G401.6 (cell line): Measurements from ENCODE around the gene PLCB1.

ENCODE experiments used
- FAIRE-seq: peaks from 2 replicates; lab custom pipeline; 2012; peaks lifted over from hg19 to GRCh38; lab: Jason Lieb, UNC

The PLCB1 gene

GRCh38 chr20:8512003-8512402 lies 379.9 kb downstream of the PLCB1 start:
- no peak for FAIRE-seq

- FAIRE-seq, result no peak
Measured at GRCh38 chr20:8515810-8516435, 383.9 kb downstream of the PLCB1 start.

- no peak for FAIRE-seq
Measured at GRCh38 chr20:8518878-8519277, 386.8 kb downstream of the PLCB1 start.

GRCh38 chr20:8519887-8520286 lies 387.8 kb downstream of the PLCB1 start:
- no peak for FAIRE-seq

GRCh38 chr20:8522168-8522567 lies 390.1 kb downstream of the PLCB1 start:
- no peak for FAIRE-seq

GRCh38 chr20:8523684-8524083 lies 391.6 kb downstream of the PLCB1 start:
- FAIRE-seq, result no peak

GRCh38 chr20:8524101-8525016 lies 392.3 kb downstream of the PLCB1 start:
- FAIRE-seq, result no peak

- no peak for FAIRE-seq
Measured at GRCh38 chr20:8525017-8525343, 392.9 kb downstream of the PLCB1 start.

GRCh38 chr20:8526610-8527009 lies 394.5 kb downstream of the PLCB1 start:
- no peak for FAIRE-seq

GRCh38 chr20:8527998-8528723 lies 396.1 kb downstream of the PLCB1 start:
- no peak for FAIRE-seq

GRCh38 chr20:8530022-8530421 lies 398.0 kb downstream of the PLCB1 start:
- no peak for FAIRE-seq

- FAIRE-seq, result no peak
Measured at GRCh38 chr20:8532169-8532568, 400.1 kb downstream of the PLCB1 start.

GRCh38 chr20:8534368-8535160 lies 402.5 kb downstream of the PLCB1 start:
- FAIRE-seq, result no peak

- no peak for FAIRE-seq
Measured at GRCh38 chr20:8535403-8536261, 403.6 kb downstream of the PLCB1 start.

- FAIRE-seq, result no peak
Measured at GRCh38 chr20:8536262-8536618, 404.2 kb downstream of the PLCB1 start.

- FAIRE-seq, result no peak
Measured at GRCh38 chr20:8540466-8540865, 408.4 kb downstream of the PLCB1 start.

- FAIRE-seq, result no peak
Measured at GRCh38 chr20:8542110-8542486, 410.0 kb downstream of the PLCB1 start.

GRCh38 chr20:8545212-8545611 lies 413.1 kb downstream of the PLCB1 start:
- FAIRE-seq, result no peak

- FAIRE-seq, result no peak
Measured at GRCh38 chr20:8547035-8547650, 415.1 kb downstream of the PLCB1 start.

- no peak for FAIRE-seq
Measured at GRCh38 chr20:8547968-8548588, 416.0 kb downstream of the PLCB1 start.

GRCh38 chr20:8549192-8549591 lies 417.1 kb downstream of the PLCB1 start:
- no peak for FAIRE-seq
